Endodermal cell (in vitro differentiated cells): ENCODE results near the gene LRP1. TPM values are rescaled to one million over a fixed set of nuclear protein-coding genes. Genes with fewer than 3 reads are reported as not detected.

Experiments
- DNase-seq: peaks from one replicate; pipeline ENCODE4 v3.0.0-alpha.2; 2017
- H3K27ac ChIP-seq: 2 replicates; pipeline ENCODE4 v1.5.1; 2013; ENCODE audit warnings: mild to moderate bottlenecking, low read depth, low read length, moderate library complexity
- H3K27me3 ChIP-seq: 2 replicates; pipeline ENCODE4 v1.6.1; 2013; ENCODE audit warnings: mild to moderate bottlenecking, low read length, moderate library complexity; ENCODE audit not compliant: insufficient read depth, control insufficient read depth, poor library complexity, severe bottlenecking
- H3K36me3 ChIP-seq: 2 replicates; pipeline ENCODE4 v1.7.0; 2013; ENCODE audit warnings: mild to moderate bottlenecking, low read length, moderate library complexity; ENCODE audit not compliant: control insufficient read depth, insufficient read depth
- H3K4me1 ChIP-seq: one replicate; pipeline ENCODE4 v1.7.0; 2013; ENCODE audit warnings: low read length; ENCODE audit not compliant: control insufficient read depth, insufficient read depth
- H3K4me3 ChIP-seq: 2 replicates; pipeline ENCODE4 v1.5.1; 2013; ENCODE audit warnings: mild to moderate bottlenecking, low read length, moderate library complexity
- H3K9ac ChIP-seq: 2 replicates; pipeline ENCODE4 v1.6.1; 2013; ENCODE audit warnings: mild to moderate bottlenecking, low read length, moderate library complexity; ENCODE audit not compliant: poor library complexity, severe bottlenecking; ENCODE audit errors: extremely low read depth
- H3K9me3 ChIP-seq: 2 replicates; pipeline ENCODE4 v1.6.1; 2013; ENCODE audit warnings: mild to moderate bottlenecking, low read length, moderate library complexity; ENCODE audit not compliant: control insufficient read depth
- H3K27ac Mint-ChIP-seq: 2 replicates; pipeline ENCODE4 v1.8.0; 2020; ENCODE audit warnings: mixed read lengths
- H3K27me3 Mint-ChIP-seq: 2 replicates; pipeline ENCODE4 v1.8.0; 2021; ENCODE audit warnings: mild to moderate bottlenecking, mixed read lengths; ENCODE audit not compliant: insufficient read depth
- H3K36me3 Mint-ChIP-seq: 2 replicates; pipeline ENCODE4 v1.8.0; 2020; ENCODE audit warnings: low read depth, mixed read lengths
- H3K4me1 Mint-ChIP-seq: 2 replicates; pipeline ENCODE4 v1.8.0; 2020; ENCODE audit warnings: mixed read lengths
- H3K4me3 Mint-ChIP-seq: 2 replicates; pipeline ENCODE4 v1.8.0; 2020; ENCODE audit warnings: mild to moderate bottlenecking, moderate library complexity, mixed read lengths
- H3K9me3 Mint-ChIP-seq: 2 replicates; pipeline ENCODE4 v1.8.0; 2020; ENCODE audit warnings: mild to moderate bottlenecking, mixed read lengths
- WGBS, 2 experiments: methylation state at CpG; one replicate each; pipeline versions ENCODE4 v1.1.5 to v1.1.7; 2013; ENCODE audit warnings: missing lambda C conversion rate in 2 of 2, mixed read lengths in 1 of 2; ENCODE audit not compliant: insufficient coverage in 1 of 2, insufficient read length in 1 of 2; 5-methylcytosine and 5-hydroxymethylcytosine counted together
- total RNA-seq, 2 donors: library from RNA; stranded (reverse); fragmentation: NEBNext Ultra II Directional in 1 of 2; extraction: Animal tissue kit (Norgen Biotek cat#: 25700) in 1 of 2; gene quantifications; 2 replicates in 1 of 2; 3 replicates in 1 of 2; pipeline ENCODE4 v1.2.1, GENCODE V29; 2021
- TF ChIP-seq, protein P1 (sequence below): fragments of 200-600 bp; sonication (generic); conservative IDR thresholded peaks from 2 replicates; pipeline ENCODE4 v1.5.0; 2021; ENCODE audit warnings: antibody characterized with exemption, mild to moderate bottlenecking

The LRP1 gene
- total RNA-seq, 2 donors from 2014 or later: 74.5 to 87.7 TPM

DNA sequence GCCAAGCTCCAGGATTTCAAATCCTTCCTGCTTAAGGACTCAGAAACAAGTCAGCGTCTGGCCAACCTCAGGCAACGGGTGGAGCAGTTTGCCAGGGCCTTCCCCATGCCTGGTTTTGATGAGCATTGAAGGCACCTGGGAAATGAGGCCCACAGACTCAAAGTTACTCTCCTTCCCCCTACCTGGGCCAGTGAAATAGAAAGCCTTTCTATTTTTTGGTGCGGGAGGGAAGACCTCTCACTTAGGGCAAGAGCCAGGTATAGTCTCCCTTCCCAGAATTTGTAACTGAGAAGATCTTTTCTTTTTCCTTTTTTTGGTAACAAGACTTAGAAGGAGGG lies 105.9 kb downstream of the LRP1 start:
- Histone ChIP-seq H3K4me1 (peaks cover 16% of the 10 kb centered on the region), H3K4me3 (no peak overlapping the region), H3K9me3 (no peaks in the 10 kb centered on the region), H3K27me3 (peaks cover 51% of the 10 kb centered on the region), H3K27ac (no peak overlapping the region), H3K9ac (no peak overlapping the region), H3K36me3 (peaks cover 41% of the 10 kb centered on the region)
- 89 to 90% methylated on average over 3 of the region's 3 CpGs for WGBS, 2 experiments
- Mint-ChIP-seq H3K36me3 (peaks cover 40% of the 10 kb centered on the region), H3K9me3 (no peaks in the 10 kb centered on the region), H3K4me3 (no peak overlapping the region), H3K4me1 (peaks cover 22% of the 10 kb centered on the region), H3K27me3 (peaks cover 48% of the 10 kb centered on the region), H3K27ac (no peak overlapping the region)
- TF ChIP-seq, protein P1, sequence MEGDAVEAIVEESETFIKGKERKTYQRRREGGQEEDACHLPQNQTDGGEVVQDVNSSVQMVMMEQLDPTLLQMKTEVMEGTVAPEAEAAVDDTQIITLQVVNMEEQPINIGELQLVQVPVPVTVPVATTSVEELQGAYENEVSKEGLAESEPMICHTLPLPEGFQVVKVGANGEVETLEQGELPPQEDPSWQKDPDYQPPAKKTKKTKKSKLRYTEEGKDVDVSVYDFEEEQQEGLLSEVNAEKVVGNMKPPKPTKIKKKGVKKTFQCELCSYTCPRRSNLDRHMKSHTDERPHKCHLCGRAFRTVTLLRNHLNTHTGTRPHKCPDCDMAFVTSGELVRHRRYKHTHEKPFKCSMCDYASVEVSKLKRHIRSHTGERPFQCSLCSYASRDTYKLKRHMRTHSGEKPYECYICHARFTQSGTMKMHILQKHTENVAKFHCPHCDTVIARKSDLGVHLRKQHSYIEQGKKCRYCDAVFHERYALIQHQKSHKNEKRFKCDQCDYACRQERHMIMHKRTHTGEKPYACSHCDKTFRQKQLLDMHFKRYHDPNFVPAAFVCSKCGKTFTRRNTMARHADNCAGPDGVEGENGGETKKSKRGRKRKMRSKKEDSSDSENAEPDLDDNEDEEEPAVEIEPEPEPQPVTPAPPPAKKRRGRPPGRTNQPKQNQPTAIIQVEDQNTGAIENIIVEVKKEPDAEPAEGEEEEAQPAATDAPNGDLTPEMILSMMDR: no peak
- no peak for DNase-seq

GRCh38 chr12:57234571-57235016 lies 106.3 kb downstream of the LRP1 start:
- Mint-ChIP-seq H3K36me3 (peaks cover 40% of the 10 kb centered on the region), H3K4me3 (no peak overlapping the region), H3K27ac (no peak overlapping the region), H3K9me3 (no peaks in the 10 kb centered on the region), H3K27me3 (peaks cover 50% of the 10 kb centered on the region), H3K4me1 (peaks cover 22% of the 10 kb centered on the region)
- H3K27ac ChIP-seq: no peak overlapping the region
- H3K9me3 ChIP-seq: no peaks in the 10 kb centered on the region
- H3K36me3 ChIP-seq: peaks cover 41% of the 10 kb centered on the region
- peaks cover 54% of the 10 kb centered on the region for H3K27me3 ChIP-seq
- DNase-seq: no peak
- H3K9ac ChIP-seq: no peak overlapping the region
- peaks cover 16% of the 10 kb centered on the region for H3K4me1 ChIP-seq
- no peak overlapping the region for H3K4me3 ChIP-seq
- TF ChIP-seq, protein P1: no peak
- 92 to 93% methylated on average over 5 to 10 of the region's 10 CpGs for WGBS, 2 experiments

GRCh38 chr12:57235017-57235727 lies 106.9 kb downstream of the LRP1 start:
- peaks cover 40% of the 10 kb centered on the region for H3K36me3 Mint-ChIP-seq
- peaks cover 22% of the 10 kb centered on the region for H3K4me1 Mint-ChIP-seq
- no peak overlapping the region for H3K27ac ChIP-seq
- 79 to 89% methylated on average over 14 to 26 of the region's 26 CpGs for WGBS, 2 experiments
- peaks cover 16% of the 10 kb centered on the region for H3K4me1 ChIP-seq
- TF ChIP-seq, protein P1: no peak
- H3K27me3 ChIP-seq: peaks cover 60% of the 10 kb centered on the region
- no peaks in the 10 kb centered on the region for H3K9me3 ChIP-seq
- DNase-seq: peak; percentile 91
- H3K4me3 Mint-ChIP-seq: no peak overlapping the region
- H3K27ac Mint-ChIP-seq: no peak overlapping the region
- no peaks in the 10 kb centered on the region for H3K9me3 Mint-ChIP-seq
- H3K27me3 Mint-ChIP-seq: peaks cover 56% of the 10 kb centered on the region
- H3K4me3 ChIP-seq: no peak overlapping the region
- peaks cover 41% of the 10 kb centered on the region for H3K36me3 ChIP-seq
- H3K9ac ChIP-seq: no peak overlapping the region
